ENCODE results near the gene PMF1.

The PMF1 gene

DNA sequence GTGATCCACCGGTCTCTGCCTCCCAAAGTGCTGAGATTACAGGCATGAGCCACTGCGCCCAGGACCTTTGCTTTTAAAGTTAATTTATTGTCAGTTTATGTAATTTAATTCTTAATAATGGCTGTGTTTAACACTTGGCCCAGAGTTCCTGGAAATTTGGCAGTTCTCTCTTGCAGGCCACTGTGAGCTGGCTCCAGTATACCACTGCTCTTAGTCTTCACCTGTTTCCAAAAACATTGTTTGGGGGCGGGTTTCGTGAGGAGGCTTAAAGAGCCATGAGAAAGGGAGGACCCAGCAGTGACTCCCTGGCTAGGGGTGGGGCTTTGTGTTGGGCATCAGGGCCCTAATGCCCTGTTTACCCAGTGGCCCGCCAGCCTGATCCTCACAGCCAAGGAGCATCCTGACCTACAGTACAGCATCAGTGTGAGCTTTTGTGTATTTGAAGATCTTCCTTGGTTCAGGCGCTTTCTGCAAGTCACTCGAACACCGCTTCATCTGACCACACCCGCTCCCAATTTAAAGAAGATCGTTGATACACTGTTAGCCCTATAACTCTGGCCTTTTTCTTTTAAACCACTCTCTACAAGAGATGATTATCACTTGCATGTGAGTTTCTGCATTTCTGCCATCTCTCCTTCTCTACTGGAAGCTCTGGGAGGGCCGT lies 17.1 kb downstream of the PMF1 start:
- H3K4me3 ChIP-seq (ENCODE audit: low read length): no peak overlapping the region
- TF ChIP-seq, protein P1, sequence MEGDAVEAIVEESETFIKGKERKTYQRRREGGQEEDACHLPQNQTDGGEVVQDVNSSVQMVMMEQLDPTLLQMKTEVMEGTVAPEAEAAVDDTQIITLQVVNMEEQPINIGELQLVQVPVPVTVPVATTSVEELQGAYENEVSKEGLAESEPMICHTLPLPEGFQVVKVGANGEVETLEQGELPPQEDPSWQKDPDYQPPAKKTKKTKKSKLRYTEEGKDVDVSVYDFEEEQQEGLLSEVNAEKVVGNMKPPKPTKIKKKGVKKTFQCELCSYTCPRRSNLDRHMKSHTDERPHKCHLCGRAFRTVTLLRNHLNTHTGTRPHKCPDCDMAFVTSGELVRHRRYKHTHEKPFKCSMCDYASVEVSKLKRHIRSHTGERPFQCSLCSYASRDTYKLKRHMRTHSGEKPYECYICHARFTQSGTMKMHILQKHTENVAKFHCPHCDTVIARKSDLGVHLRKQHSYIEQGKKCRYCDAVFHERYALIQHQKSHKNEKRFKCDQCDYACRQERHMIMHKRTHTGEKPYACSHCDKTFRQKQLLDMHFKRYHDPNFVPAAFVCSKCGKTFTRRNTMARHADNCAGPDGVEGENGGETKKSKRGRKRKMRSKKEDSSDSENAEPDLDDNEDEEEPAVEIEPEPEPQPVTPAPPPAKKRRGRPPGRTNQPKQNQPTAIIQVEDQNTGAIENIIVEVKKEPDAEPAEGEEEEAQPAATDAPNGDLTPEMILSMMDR (conservative IDR thresholded peaks at IDR 0.05; ENCODE audit: low read length): no peak
- DNase-seq (ENCODE audit: low read depth): no peak

- no peak overlapping the region for H3K4me3 ChIP-seq (ENCODE audit: low read length)
- DNase-seq (ENCODE audit: low read depth): no peak
- TF ChIP-seq, protein P1 (conservative IDR thresholded peaks at IDR 0.05; ENCODE audit: low read length): no peak
These were observed 17.6 kb downstream of the PMF1 start for GRCh38 chr1:156230473-156230837.

DNA sequence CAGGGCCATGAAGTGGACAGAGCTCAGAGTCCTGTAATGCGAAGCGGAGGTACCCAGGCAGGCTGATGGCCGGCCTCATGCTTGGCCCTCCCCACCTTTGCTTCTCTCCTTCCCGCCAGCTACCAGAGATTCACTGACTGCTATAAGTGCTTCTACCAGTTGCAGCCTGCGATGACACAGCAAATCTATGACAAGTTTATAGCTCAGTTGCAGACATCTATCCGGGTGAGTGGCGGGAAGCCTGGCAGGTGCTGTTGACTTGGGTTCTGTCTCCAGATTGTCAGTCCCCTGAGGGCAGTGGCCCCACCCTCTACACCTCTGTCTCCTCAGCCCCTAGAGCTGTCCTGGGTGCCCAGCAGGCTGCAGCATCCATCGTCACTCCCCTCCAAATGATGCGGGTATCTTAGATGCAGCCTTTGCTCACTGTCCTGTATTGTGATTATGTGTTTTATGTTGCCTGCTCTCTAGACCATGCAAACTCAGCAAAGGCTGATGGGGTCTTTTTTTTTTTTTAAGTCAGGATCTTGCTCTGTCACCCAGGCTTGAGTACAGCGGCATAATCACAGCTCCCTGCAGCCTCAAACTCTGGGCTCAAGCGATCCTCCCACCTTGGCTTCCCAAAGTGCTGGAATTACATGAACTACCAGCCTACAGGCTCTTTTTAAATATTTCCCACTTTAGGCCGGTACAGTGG lies 19.5 kb downstream of the PMF1 start:
- TF ChIP-seq, protein P1 (conservative IDR thresholded peaks at IDR 0.05; ENCODE audit: low read length): no peak
- H3K4me3 ChIP-seq (ENCODE audit: low read length): no peak overlapping the region
- DNase-seq (ENCODE audit: low read depth): no peak

DNA sequence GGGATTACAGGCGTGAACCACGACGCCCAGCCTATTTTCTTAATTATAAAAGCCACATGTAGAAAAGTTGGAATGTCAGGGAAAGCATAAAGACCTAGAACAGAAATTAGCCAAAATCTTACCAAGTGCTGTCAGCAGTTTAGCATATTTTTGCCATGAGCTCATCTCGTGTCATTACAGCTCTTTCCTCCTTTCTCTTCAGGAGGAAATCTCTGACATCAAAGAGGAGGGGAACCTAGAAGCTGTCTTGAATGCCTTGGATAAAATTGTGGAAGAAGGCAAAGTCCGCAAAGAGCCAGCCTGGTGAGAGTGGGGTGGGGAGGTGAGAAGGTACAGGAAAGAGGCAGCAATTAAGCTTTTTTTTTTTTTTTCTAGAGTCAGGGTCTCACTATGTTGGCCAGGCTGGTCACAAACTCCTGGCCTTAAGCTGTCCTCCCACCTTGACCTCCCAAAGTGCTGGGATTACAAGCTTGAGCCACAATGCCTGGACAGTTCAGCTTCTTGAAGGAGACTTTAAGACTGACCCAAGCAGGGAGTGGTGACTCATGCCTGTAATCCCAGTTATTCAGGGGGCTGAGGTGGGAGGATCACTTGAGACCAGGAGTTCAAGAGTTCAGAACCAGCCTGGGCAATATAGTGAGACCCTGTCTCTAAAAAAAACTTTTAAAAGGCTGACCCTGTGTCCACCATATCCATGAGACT lies 20.8 kb downstream of the PMF1 start:
- no peak overlapping the region for H3K4me3 ChIP-seq (ENCODE audit: low read length)
- TF ChIP-seq, protein P1 (conservative IDR thresholded peaks at IDR 0.05; ENCODE audit: low read length): no peak
- DNase-seq (ENCODE audit: low read depth): peak; percentile 90

DNA sequence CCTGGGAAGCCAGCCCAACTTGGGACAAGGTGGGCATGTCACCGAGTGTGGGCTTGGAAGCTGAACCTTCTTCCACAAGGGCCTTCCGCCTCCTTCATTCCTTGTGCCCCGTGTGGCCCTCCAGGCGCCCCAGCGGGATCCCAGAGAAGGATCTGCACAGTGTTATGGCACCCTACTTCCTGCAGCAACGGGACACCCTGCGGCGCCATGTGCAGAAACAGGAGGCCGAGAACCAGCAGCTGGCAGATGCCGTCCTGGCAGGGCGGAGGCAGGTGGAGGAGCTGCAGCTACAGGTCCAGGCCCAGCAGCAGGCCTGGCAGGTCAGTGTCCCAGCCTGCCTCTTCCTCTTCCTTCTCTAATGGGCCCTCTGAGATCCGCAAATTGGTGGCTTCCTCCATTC lies 23.4 kb downstream of the PMF1 start:
- no peak overlapping the region for H3K4me3 ChIP-seq (ENCODE audit: low read length)
- DNase-seq (ENCODE audit: low read depth): no peak
- TF ChIP-seq, protein P1 (conservative IDR thresholded peaks at IDR 0.05; ENCODE audit: low read length): no peak

GRCh38 chr1:156238248-156238647 lies 25.4 kb downstream of the PMF1 start:
- TF ChIP-seq, protein P1 (conservative IDR thresholded peaks at IDR 0.05; ENCODE audit: low read length): no peak
- no peak overlapping the region for H3K4me3 ChIP-seq (ENCODE audit: low read length)
- DNase-seq (ENCODE audit: low read depth): no peak

Measured in AG10803 (cell line).